HepG2 (cell line): ENCODE data around the gene TWF1. TPM values are rescaled to one million over a fixed set of nuclear protein-coding genes. Genes with fewer than 3 reads are reported as not detected.

Experiments used
- ATAC-seq: fragments of 200-7000 bp; cut with Tn5 transposase; 3 replicates; pipeline ENCODE4 v1.9.1; 2020; ENCODE audit warnings: mild to moderate bottlenecking, moderate library complexity
- BruUV-seq: library from RNA; stranded (reverse); fragments of 400-500 nt; replicated peaks from 2 replicates; lab custom pipeline; 2021; lab: Mats Ljungman, UMichigan
- CTCF ChIA-PET: fragments of 300-600 bp; formaldehyde crosslinking; extraction: SDS; loops from one replicate; lab custom pipeline; 2021; ENCODE audit warnings: low total read pairs, inconsistent platforms, low intra/inter-chr PET ratio; lab: Yijun Ruan, JAX
- POLR2A ChIA-PET: fragments of 350-600 bp; sonication (Branson Sonifier 250); formaldehyde crosslinking; loops from one replicate; lab custom pipeline; 2020; ENCODE audit warnings: antibody characterized with exemption, inconsistent platforms; lab: Yijun Ruan, JAX
- DNase-seq: peaks from one replicate; pipeline ENCODE4 v3.0.0-alpha.2; 2015; ENCODE audit warnings: low spot score
- FAIRE-seq: peaks from 3 replicates; lab custom pipeline; 2011; peaks lifted over from hg19 to GRCh38; lab: Jason Lieb, UNC
- H2AFZ ChIP-seq: one replicate; pipeline ENCODE4 v1.6.1; 2011; ENCODE audit warnings: low read length, inconsistent platforms
- H3K27ac ChIP-seq: fragments of 300-600 bp; 3 replicates; pipeline ENCODE4 v1.8.0; 2011; ENCODE audit warnings: mixed run types, mild to moderate bottlenecking, mixed read lengths, low read length, inconsistent platforms; ENCODE audit not compliant: insufficient read depth; ENCODE audit errors: extremely low read length
- H3K27me3 ChIP-seq, 2 experiments: fragments of 200-600 bp in 1 of 2; 2 replicates in 1 of 2; 3 replicates in 1 of 2; pipeline versions ENCODE4 v1.6.0 to v1.8.0; 2011; ENCODE audit warnings: low read length in 2 of 2, mild to moderate bottlenecking in 2 of 2, moderate library complexity in 2 of 2, inconsistent platforms in 1 of 2; ENCODE audit not compliant: insufficient read depth in 2 of 2, control insufficient read depth in 1 of 2
- H3K36me3 ChIP-seq, 2 experiments: fragments of 200-600 bp in 1 of 2; replicated peaks in 1 of 2; 2 replicates in 1 of 2; 3 replicates in 1 of 2; pipeline versions ENCODE4 v1.5.1 to v1.8.0; 2011; ENCODE audit warnings: low read length in 2 of 2, inconsistent platforms in 1 of 2; ENCODE audit not compliant: insufficient read depth in 2 of 2, control insufficient read depth in 1 of 2
- H3K4me1 ChIP-seq: 2 replicates; pipeline ENCODE4 v1.5.1; 2012; ENCODE audit warnings: low read length, inconsistent platforms; ENCODE audit not compliant: insufficient read depth
- H3K4me2 ChIP-seq: 2 replicates; pipeline ENCODE4 v1.6.0; 2011; ENCODE audit warnings: low read depth, low read length, inconsistent platforms
- H3K4me3 ChIP-seq, 3 experiments: fragments of 200-600 bp in 1 of 3; sonication (generic), shearing (Covaris generic) in 1 of 3; replicated peaks in 1 of 3; 2 replicates each; pipeline ENCODE4 v1.5.1; 2011 to 2016; ENCODE audit warnings: low read length in 3 of 3, inconsistent platforms in 2 of 3, low read depth in 2 of 3, mild to moderate bottlenecking in 2 of 3, control low read depth in 1 of 3, mixed read lengths in 1 of 3; ENCODE audit not compliant: insufficient read depth in 1 of 3
- H3K79me2 ChIP-seq: one replicate; pipeline ENCODE4 v1.6.1; 2011; ENCODE audit warnings: low read length, inconsistent platforms; ENCODE audit not compliant: insufficient read depth
- H3K9ac ChIP-seq: 2 replicates; pipeline ENCODE4 v1.6.0; 2011; ENCODE audit warnings: mild to moderate bottlenecking, low read depth, low read length, inconsistent platforms; ENCODE audit not compliant: insufficient read depth
- H3K9me3 ChIP-seq: 2 replicates; pipeline ENCODE4 v1.5.1; 2012; ENCODE audit warnings: mild to moderate bottlenecking, low read length
- H4K20me1 ChIP-seq: 2 replicates; pipeline ENCODE4 v1.6.0; 2011; ENCODE audit warnings: inconsistent platforms, mild to moderate bottlenecking, low read length, moderate library complexity; ENCODE audit not compliant: insufficient read depth
- BRCA1 ChIP-seq: sonication (generic); formaldehyde crosslinking; IDR thresholded peaks from 2 replicates; pipeline ENCODE4 v1.4.0; 2020; ENCODE audit warnings: missing genetic modification reagents
- DMTF1 ChIP-seq: sonication (generic); formaldehyde crosslinking; IDR thresholded peaks from 2 replicates; pipeline ENCODE4 v1.4.0; 2020; ENCODE audit warnings: mild to moderate bottlenecking, missing genetic modification reagents
- EP300 ChIP-seq, 3 experiments: sonication (generic) in 1 of 3; formaldehyde crosslinking in 1 of 3; IDR thresholded peaks; 2 replicates each; pipeline versions ENCODE4 v1.5.1 to v1.6.1; 2011 to 2020; ENCODE audit warnings: low read depth in 2 of 3, low read length in 2 of 3, borderline replicate concordance in 1 of 3, improper control_type of control experiment in 1 of 3, mild to moderate bottlenecking in 1 of 3, missing genetic modification reagents in 1 of 3, moderate library complexity in 1 of 3
- KMT2B ChIP-seq: IDR thresholded peaks from 2 replicates; pipeline ENCODE4 v1.6.1; 2016; ENCODE audit warnings: missing genetic modification reagents, missing compliant biosample characterization
- MED13 ChIP-seq: sonication (generic); formaldehyde crosslinking; IDR thresholded peaks from 2 replicates; pipeline ENCODE4 v1.5.0; 2020; ENCODE audit warnings: missing genetic modification reagents
- MTF2 ChIP-seq: sonication (generic); formaldehyde crosslinking; IDR thresholded peaks from 2 replicates; pipeline ENCODE4 v1.5.0; 2020; ENCODE audit warnings: missing genetic modification reagents, borderline replicate concordance
- PLSCR1 ChIP-seq: sonication (generic); formaldehyde crosslinking; IDR thresholded peaks from 2 replicates; pipeline ENCODE4 v1.5.0; 2020; ENCODE audit warnings: missing genetic modification reagents, mild to moderate bottlenecking, borderline replicate concordance
- POLR2AphosphoS2 ChIP-seq: IDR thresholded peaks from 2 replicates; pipeline ENCODE4 v1.6.1; 2011; ENCODE audit warnings: low read depth, low read length, improper control_type of control experiment
- PRPF4 ChIP-seq: fragments of 200-400 bp; formaldehyde crosslinking; IDR thresholded peaks from 2 replicates; pipeline ENCODE4 v1.6.1; 2016; ENCODE audit warnings: low read length, low read depth; ENCODE audit not compliant: poor library complexity, severe bottlenecking
- RBAK ChIP-seq: sonication (generic); formaldehyde crosslinking; IDR thresholded peaks from 2 replicates; pipeline ENCODE4 v1.5.1; 2020; ENCODE audit warnings: mild to moderate bottlenecking, missing genetic modification reagents
- TGIF2 ChIP-seq: IDR thresholded peaks from 2 replicates; pipeline ENCODE4 v1.6.1; 2016; ENCODE audit warnings: control low read depth, missing compliant biosample characterization
- THRA ChIP-seq: sonication (generic); formaldehyde crosslinking; IDR thresholded peaks from 2 replicates; pipeline ENCODE4 v1.4.0; 2020; ENCODE audit warnings: missing genetic modification reagents, borderline replicate concordance
- ZMAT5 ChIP-seq: sonication (generic); formaldehyde crosslinking; IDR thresholded peaks from 2 replicates; pipeline ENCODE4 v1.5.0; 2020; ENCODE audit warnings: mild to moderate bottlenecking, low read depth, missing genetic modification reagents, borderline replicate concordance
- ZNF609 ChIP-seq: sonication (generic); formaldehyde crosslinking; IDR thresholded peaks from 2 replicates; pipeline ENCODE4 v1.4.0; 2020; ENCODE audit warnings: mild to moderate bottlenecking, missing genetic modification reagents, borderline replicate concordance
- WGBS: methylation state at CpG from one replicate; pipeline ENCODE4 v1.1.6; 2017; ENCODE audit warnings: low lambda C conversion rate; 5-methylcytosine and 5-hydroxymethylcytosine counted together
- in situ Hi-C: cut with HindIII; loops from 2 replicates; pipeline ENCODE4 v1.10.0; 2017; ENCODE audit warnings: low pct_unique_long_range_greater_than_20kb; ENCODE audit not compliant: extremely low pct_ligation_motif_present
- intact Hi-C: fragments of 100-400 bp; cut with micrococcal nuclease; formaldehyde crosslinking; loops from one replicate; pipeline ENCODE4 v1.10.0; 2022; ENCODE audit not compliant: unreplicated experiment
- polyA plus RNA-seq, 8 experiments: library from polyadenylated mRNA; depleted of rRNA in 3 of 8; stranded (reverse) in 7 of 8; unstranded in 1 of 8; fragments of >200 nt; fragmentation: Illumina TruSeq in 4 of 8; extraction: Trizol in 4 of 8; gene quantifications; 2 replicates each; pipeline versions ENCODE4 v1.2.1 to v1.2.3, GENCODE V29; 2011 to 2016; ENCODE audit warnings: low read depth in 4 of 8, missing spikeins in 1 of 8, mixed read lengths in 1 of 8; ENCODE audit not compliant: insufficient read depth in 1 of 8
- total RNA-seq, 5 experiments: library from RNA; depleted of rRNA; stranded (reverse); fragments of >200 nt; fragmentation: Illumina TruSeq; extraction: Trizol; gene quantifications; 2 replicates each; pipeline ENCODE4 v1.2.3, GENCODE V29; 2016; ENCODE audit warnings: low read depth in 1 of 5

TWF1 gene
- total and polyA plus RNA-seq, 2 of the 13 experiments (the other 11 are each of a cell fraction or from before 2014, with no cell fraction given), result 32.3 to 85.5 TPM

GRCh38 chr12:43835264-43835655 is 29.1 kb upstream of the TWF1 start:
- Histone ChIP-seq H3K9ac (peak overlapping the region; percentile 84), H4K20me1 (no peaks in the 10 kb centered on the region), H3K4me2 (peak overlapping the region; percentile 85), H3K4me1 (peaks cover 38% of the 10 kb centered on the region), H3K27ac (peak overlapping the region; percentile 83), H3K79me2 (no peaks in the 10 kb centered on the region), H3K9me3 (no peaks in the 10 kb centered on the region), H2AFZ (no peak overlapping the region), H3K4me3 (peak overlapping the region; percentile 75 to 86 (median 76)), H3K36me3 (no peaks in the 10 kb centered on the region), H3K27me3 (no peaks in the 10 kb centered on the region)
- DNase-seq, result no peak
- intact Hi-C loops, result no loop called here
- WGBS, result 51% methylated on average over 5 of the region's 6 CpGs
- no peak for FAIRE-seq
- ChIA-PET POLR2A (interaction anchor here (0.8 to 2.8 kb wide), 3 partner anchors 18 to 29 kb away, joined by 3 to 17 read pairs (median 4); partner anchors contain the start of gene TWF1), CTCF (no interaction called here)
- in situ Hi-C loops, result no loop called here
- TSS peak; percentile 54 for BruUV-seq
- peak; percentile 11 for ATAC-seq
- TF ChIP-seq EP300 (IDR thresholded peaks at IDR 0.05; ENCODE audit: low read depth in 2 of 2, low read length in 2 of 2) (no peak), EP300 (CRISPR knock-in tag; IDR thresholded peaks at IDR 0.05; ENCODE audit: borderline replicate concordance) (0 out of 2 replicates have a peak, but pooled peaks have one; percentile 10), BRCA1 (no peak), MED13 (CRISPR knock-in tag) (no peak), DMTF1 (CRISPR knock-in tag) (no peak), RBAK (CRISPR knock-in tag) (no peak), PLSCR1 (no peak), TGIF2 (CRISPR knock-in tag) (no peak), ZNF609 (CRISPR knock-in tag) (no peak), PRPF4 (no peak), KMT2B (CRISPR knock-in tag) (peak; percentile 9; the same call in 1 of the 2 replicates), THRA (CRISPR knock-in tag) (no peak), ZMAT5 (CRISPR knock-in tag) (no peak), MTF2 (CRISPR knock-in tag) (no peak), POLR2AphosphoS2 (no peak)
